Ascending aorta (tissue), 2 donors: ENCODE results near the gene SCYGR3. TPM values are rescaled to one million over a fixed set of nuclear protein-coding genes. Genes with fewer than 3 reads are reported as not detected.

ENCODE experiments used
- DNase-seq, 2 donors: peaks; one replicate each; pipeline ENCODE4 v3.0.0-alpha.2; 2019; ENCODE audit warnings: low spot score in 2 of 2
- H3K27ac ChIP-seq, 2 donors: fragments of 200-600 bp; sonication (generic); one replicate each; pipeline ENCODE4 v1.5.1; 2016 to 2017; ENCODE audit warnings: mild to moderate bottlenecking in 1 of 2
- H3K27me3 ChIP-seq: fragments of 200-600 bp; sonication (generic); one replicate; pipeline ENCODE4 v1.5.1; 2017
- H3K36me3 ChIP-seq, 2 donors: fragments of 200-600 bp; sonication (generic); one replicate each; pipeline ENCODE4 v1.5.1; 2016
- H3K4me1 ChIP-seq, 2 donors: fragments of 200-600 bp; sonication (generic); one replicate each; pipeline ENCODE4 v1.5.1; 2016 to 2017; ENCODE audit warnings: mild to moderate bottlenecking in 1 of 2
- H3K4me3 ChIP-seq, 2 donors: fragments of 200-600 bp; sonication (generic); one replicate each; pipeline ENCODE4 v1.5.1; 2016 to 2017; ENCODE audit warnings: mild to moderate bottlenecking in 1 of 2
- H3K9me3 ChIP-seq, 2 donors: fragments of 200-600 bp; sonication (generic); one replicate each; pipeline ENCODE4 v1.5.1; 2016
- CTCF ChIP-seq, 3 experiments: fragments of 200-600 bp in 2 of 3; fragments of 450-650 bp in 1 of 3; sonication (generic) in 2 of 3; IDR thresholded peaks; one replicate each; pipeline ENCODE4 v1.5.1; 2016 to 2019; ENCODE audit warnings: antibody characterized with exemption in 3 of 3, mild to moderate bottlenecking in 1 of 3, moderate library complexity in 1 of 3
- intact Hi-C: fragments of 100-400 bp; cut with DNase I; formaldehyde crosslinking; loops from one replicate; pipeline ENCODE4 v1.15.1; 2023
- total RNA-seq: library from RNA; depleted of rRNA; stranded (reverse); fragments of >200 nt; gene quantifications from one replicate; pipeline ENCODE4 v1.1.0, GENCODE V29; 2016

The SCYGR3 gene
- total RNA-seq, 1 donor from 2014 or later: not detected

DNA sequence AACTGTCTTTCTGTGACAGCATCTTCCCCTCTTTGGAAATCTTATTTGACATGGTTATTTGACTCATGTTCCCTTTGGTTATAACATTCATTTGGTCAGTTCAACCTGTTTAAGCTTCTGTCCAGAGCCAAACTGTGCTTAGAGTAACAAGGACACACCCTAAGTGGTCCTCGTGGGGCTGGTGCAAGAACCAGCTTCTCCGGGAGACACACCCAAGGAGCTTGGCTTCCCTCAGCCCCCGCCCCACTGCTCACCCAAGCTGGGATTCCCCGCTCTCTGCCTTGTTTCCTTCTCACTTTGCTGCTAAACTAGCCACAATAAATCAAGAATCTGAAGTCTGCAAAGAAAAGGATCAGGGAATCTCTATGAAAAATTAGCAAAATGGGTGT, 1.4 kb downstream of the SCYGR3 start:
- Histone ChIP-seq H3K36me3 (no peaks in the 10 kb centered on the region), H3K9me3 (no peaks in the 10 kb centered on the region), H3K4me1 (no peaks in the 10 kb centered on the region), H3K27ac (no peak overlapping the region), H3K4me3 (no peak overlapping the region), H3K27me3 (no peaks in the 10 kb centered on the region)
- TF ChIP-seq CTCF (IDR thresholded peaks at IDR 0.05): no peak
- intact Hi-C loops: no loop called here
- DNase-seq: no peak

- Histone ChIP-seq H3K27me3 (no peaks in the 10 kb centered on the region), H3K36me3 (no peaks in the 10 kb centered on the region), H3K27ac (no peak overlapping the region), H3K4me1 (no peaks in the 10 kb centered on the region), H3K4me3 (no peak overlapping the region), H3K9me3 (no peaks in the 10 kb centered on the region)
- TF ChIP-seq CTCF (IDR thresholded peaks at IDR 0.05): no peak
- intact Hi-C loops: no loop called here
- DNase-seq: no peak
Observed at GRCh38 chr2:227612546-227613271, 1.9 kb downstream of the SCYGR3 start.

- H3K9me3 ChIP-seq: no peaks in the 10 kb centered on the region
- no peak overlapping the region for H3K27ac ChIP-seq
- no peak overlapping the region for H3K4me3 ChIP-seq
- intact Hi-C loops: no loop called here
- no peaks in the 10 kb centered on the region for H3K36me3 ChIP-seq
- no peaks in the 10 kb centered on the region for H3K27me3 ChIP-seq
- no peak for DNase-seq
- H3K4me1 ChIP-seq: no peaks in the 10 kb centered on the region
- no peak for TF ChIP-seq CTCF (IDR thresholded peaks at IDR 0.05)
Observed at GRCh38 chr2:227610123-227610522, 4.5 kb downstream of the SCYGR3 start.

- intact Hi-C loops: no loop called here
- Histone ChIP-seq H3K27ac (no peak overlapping the region), H3K27me3 (no peaks in the 10 kb centered on the region), H3K4me1 (no peaks in the 10 kb centered on the region), H3K9me3 (no peaks in the 10 kb centered on the region), H3K36me3 (no peaks in the 10 kb centered on the region), H3K4me3 (no peak overlapping the region)
- no peak for DNase-seq
- no peak for TF ChIP-seq CTCF (IDR thresholded peaks at IDR 0.05)
Observed at GRCh38 chr2:227608561-227609338, 5.9 kb downstream of the SCYGR3 start.

- Histone ChIP-seq H3K4me3 (no peak overlapping the region), H3K27ac (no peak overlapping the region), H3K9me3 (no peaks in the 10 kb centered on the region), H3K27me3 (no peaks in the 10 kb centered on the region), H3K36me3 (no peaks in the 10 kb centered on the region), H3K4me1 (no peaks in the 10 kb centered on the region)
- DNase-seq: no peak
- no peak for TF ChIP-seq CTCF (IDR thresholded peaks at IDR 0.05)
- intact Hi-C loops: no loop called here
Observed at GRCh38 chr2:227607941-227608340, 6.7 kb downstream of the SCYGR3 start.
